ENCODE data around the gene AGRN.

GRCh38 chr1:1013922-1014648 lies 5.8 kb upstream of the AGRN start:
- no peak for TF ChIP-seq CTCF (IDR thresholded peaks at IDR 0.05)
- no peak for TF ChIP-seq POLR2AphosphoS5 (IDR thresholded peaks at IDR 0.05)
- TF ChIP-seq POLR2A (IDR thresholded peaks at IDR 0.05), result no peak
- TF ChIP-seq EP300 (IDR thresholded peaks at IDR 0.05), result no peak

Measured in suprapubic skin (tissue), 4 donors.